GM04503 (cell line): ENCODE results near the gene DPEP2.
"Not testable (repeated sequence)": the region's sequence is repeated elsewhere in the genome, so short reads cannot be mapped to it uniquely, and the experiment has no call there.

Experiments
- DNase-seq: peaks from one replicate; pipeline ENCODE4 v3.0.0-alpha.2; 2012; ENCODE audit warnings: low read depth

DPEP2 gene, protein sequence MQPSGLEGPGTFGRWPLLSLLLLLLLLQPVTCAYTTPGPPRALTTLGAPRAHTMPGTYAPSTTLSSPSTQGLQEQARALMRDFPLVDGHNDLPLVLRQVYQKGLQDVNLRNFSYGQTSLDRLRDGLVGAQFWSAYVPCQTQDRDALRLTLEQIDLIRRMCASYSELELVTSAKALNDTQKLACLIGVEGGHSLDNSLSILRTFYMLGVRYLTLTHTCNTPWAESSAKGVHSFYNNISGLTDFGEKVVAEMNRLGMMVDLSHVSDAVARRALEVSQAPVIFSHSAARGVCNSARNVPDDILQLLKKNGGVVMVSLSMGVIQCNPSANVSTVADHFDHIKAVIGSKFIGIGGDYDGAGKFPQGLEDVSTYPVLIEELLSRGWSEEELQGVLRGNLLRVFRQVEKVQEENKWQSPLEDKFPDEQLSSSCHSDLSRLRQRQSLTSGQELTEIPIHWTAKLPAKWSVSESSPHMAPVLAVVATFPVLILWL

DNA sequence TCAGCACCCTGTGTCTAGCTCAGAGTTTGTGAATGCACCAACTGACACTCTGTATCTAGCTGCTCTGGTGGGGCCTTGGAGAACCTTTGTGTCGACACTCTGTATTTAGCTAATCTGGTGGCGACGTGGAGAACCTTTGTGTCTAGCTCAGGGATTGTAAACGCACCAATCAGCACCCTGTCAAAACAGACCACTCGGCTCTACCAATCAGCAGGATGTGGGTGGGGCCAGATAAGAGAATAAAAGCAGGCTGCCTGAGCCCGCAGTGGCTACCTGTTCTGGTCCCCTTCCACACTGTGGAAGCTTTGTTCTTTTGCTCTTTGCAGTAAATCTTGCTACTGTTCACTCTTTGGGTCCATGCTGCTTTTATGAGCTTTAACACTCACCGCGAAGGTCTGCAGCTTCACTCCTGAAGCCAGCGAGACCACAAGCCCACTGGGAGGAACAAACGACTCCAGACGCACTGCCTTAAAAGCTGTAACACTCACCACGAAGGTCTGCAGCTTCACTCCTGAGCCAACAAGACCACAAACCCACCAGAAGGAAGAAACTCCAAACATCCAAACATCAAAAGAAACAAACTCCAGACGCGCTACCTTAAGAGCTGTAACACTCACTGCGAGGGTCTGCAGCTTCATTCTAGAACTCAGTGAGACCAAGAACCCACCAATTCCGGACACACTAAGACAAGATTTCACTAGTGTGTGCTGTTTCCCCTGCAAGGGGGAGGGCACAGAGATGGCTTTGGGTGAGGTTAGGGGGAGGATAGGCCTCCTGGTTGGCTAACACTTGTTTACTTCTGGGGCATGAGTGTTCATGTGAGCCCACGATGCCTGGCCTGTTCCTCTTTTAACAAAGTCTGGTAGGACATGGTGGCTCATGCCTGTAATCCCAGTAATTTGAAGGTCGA, at the start of gene DPEP2:
Gene DPEP2 (minus strand): TSS at position 706 of the 910 bp plus-strand sequence. CDS start 6,272 bp downstream, outside the sequence.
- DNase-seq = not testable (repeated sequence)

DNA sequence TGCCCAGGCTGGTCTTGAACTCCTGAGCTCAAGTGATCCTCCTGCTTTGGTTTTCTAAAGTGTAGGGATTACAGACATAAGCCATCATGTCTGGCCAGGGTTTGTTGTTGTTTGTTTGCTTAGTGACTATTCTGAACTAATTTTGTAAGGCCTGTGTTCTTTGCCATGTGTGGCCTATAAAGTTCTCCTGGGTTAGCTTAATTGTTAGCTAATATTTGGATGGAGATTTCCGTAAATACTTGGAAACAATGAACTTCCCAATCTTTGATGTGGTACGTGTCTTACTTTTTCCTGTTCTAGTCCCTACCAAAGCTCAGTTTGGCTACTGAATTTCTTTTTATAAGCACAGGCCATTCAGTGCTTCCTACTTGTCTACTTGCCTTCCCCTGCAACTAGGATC, 48.7 kb upstream of the DPEP2 start:
- no peak for DNase-seq

- no peak for DNase-seq
These were observed 46.8 kb upstream of the DPEP2 start for GRCh38 chr16:68046106-68046505.

DNA sequence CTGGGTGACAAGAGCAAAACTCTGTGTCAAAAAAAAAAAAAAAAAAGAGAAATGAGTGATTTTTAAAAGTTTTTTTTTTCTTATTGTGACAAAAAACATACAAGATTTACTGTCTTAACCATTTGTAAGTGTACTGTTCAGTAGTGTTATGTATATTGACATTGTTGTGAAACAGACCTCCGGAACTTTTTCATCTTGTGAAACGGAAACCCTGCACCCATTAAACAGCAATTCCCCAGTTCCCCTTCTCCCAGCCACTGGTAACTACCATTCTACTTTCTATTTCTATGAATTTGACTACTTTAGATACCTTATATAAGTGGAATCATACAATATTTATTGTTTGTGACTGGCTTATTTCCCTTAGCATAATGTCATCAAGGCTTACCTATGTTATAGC, 42.5 kb upstream of the DPEP2 start:
- DNase-seq = no peak

- DNase-seq = no peak
These were observed 41.4 kb upstream of the DPEP2 start for GRCh38 chr16:68040506-68041288.

GRCh38 chr16:68037841-68038597, 38.7 kb upstream of the DPEP2 start:
- DNase-seq = no peak

DNA sequence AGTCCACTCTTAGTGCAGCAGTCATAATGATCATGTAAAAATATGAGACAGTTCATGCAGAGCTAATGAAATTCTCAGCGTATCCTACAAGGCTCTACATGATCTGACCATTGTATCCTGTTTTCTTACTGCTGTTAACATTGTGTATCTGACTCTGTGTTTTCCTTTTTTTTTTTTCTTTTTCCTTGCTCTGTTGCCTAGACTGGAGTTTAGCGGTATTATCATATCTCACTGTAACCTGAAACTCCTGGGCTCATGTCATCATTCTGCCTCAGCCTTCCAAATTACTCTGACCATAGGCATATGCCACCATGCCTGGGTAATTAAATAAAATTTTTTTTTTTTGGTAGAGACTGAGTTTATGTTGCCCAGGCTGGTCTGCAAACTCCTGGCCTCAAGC, 35.9 kb upstream of the DPEP2 start:
- no peak for DNase-seq

- DNase-seq = no peak
These were observed 33.8 kb upstream of the DPEP2 start for GRCh38 chr16:68033101-68033500.

DNA sequence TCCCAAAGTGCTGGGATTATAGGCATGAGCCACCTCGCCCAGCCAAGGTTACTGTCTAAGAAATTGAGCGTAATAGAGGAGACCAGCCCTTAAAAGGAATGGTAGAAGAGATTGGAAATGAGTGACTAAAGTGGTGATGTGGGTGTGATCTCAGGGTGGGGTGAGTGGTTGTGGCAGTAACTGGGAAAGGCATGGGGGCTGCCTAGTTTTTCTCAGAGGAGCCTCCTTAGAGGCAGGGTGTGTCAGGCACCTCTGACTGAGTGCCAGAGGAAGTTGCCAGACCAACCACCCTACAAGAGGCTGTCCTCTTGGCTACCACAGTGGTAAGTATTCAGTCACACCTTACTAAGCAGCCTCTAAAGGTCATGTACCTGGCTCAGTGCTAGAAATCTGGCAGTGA, 32.7 kb upstream of the DPEP2 start:
- DNase-seq = no peak

GRCh38 chr16:68030108-68030507, 30.8 kb upstream of the DPEP2 start:
- not testable (repeated sequence) for DNase-seq

- no peak for DNase-seq
These were observed 29.7 kb upstream of the DPEP2 start for GRCh38 chr16:68028996-68029395.

DNA sequence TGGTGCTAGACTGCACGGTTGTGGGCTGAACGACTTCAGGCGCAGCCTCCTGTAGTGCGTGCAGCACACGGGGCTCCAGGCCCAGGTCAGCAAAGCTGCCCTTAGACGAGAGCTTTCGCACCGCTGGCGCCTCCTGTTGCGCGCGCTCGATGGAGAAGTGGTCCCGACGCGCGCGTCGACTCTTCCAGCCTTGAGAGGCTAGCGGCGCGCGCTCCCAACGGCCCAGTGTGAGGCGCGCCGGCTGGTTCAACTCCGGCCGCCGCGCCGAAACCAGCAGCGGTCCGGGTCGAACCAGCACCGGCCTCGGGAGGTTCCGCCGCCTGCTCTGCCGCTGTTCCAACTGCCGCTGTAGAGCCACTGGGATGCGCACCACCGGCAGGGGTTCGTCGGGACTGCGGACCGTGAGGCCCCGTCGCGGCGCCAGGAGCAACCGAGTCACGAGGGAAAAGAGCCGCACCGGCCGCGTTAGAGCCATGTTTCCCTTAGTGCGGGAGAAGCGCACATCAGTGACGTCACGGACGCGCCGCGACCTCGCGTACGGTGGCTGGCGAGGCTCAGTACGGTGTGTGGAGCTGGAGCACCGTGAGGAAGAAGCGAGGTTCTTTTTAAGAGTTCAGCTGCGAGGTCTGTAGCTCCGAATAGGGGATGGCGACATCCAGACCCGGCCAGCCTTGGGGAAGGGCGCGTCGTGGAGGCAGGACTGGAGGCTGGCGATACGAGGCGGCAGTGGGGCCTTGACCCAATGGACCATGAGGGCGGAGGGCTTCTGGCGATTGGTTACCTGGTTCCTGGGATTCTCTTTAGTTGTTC, 23.6 kb upstream of the DPEP2 start, which contains the start of the genes DDX28 and DUS2:
Gene DDX28 (minus strand): TSS at position 505 of the 810 bp plus-strand sequence. CDS start 30 bp downstream, at position 475.
Gene DUS2 (plus strand): TSS at position 557 of the 810 bp plus-strand sequence. CDS start 14,740 bp downstream, outside the sequence.
- peak; percentile 53 for DNase-seq

GRCh38 chr16:68022278-68022727, 23.0 kb upstream of the DPEP2 start:
- DNase-seq = no peak

- DNase-seq = no peak
These were observed 22.2 kb upstream of the DPEP2 start for GRCh38 chr16:68021490-68021889.

- no peak for DNase-seq
These were observed 19.9 kb upstream of the DPEP2 start for GRCh38 chr16:68019167-68019680.

DNA sequence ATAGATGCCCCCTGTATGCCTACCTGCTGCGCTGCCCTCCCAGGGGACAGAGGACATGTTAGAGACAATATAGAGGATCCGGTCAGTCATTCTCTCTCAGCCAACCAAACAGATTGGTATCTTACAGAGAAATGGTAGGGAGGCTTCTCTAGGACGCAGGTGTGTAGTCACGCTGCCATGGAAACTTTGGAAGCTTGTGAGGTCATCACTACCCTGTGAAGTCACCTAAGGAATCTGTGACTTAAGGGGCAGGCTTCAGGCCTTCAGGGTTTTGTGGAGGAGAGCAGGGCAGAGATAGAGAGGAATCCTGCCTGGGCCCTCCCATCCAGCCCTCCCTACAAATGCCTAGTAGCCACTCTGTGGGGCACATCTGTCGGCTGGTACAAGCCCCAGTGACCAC, 16.4 kb upstream of the DPEP2 start, which contains the start of gene DPEP2NB:
Gene DPEP2NB (minus strand): TSS at position 231 of the 400 bp plus-strand sequence. CDS start 141 bp downstream, at position 90.
- DNase-seq = no peak

DNA sequence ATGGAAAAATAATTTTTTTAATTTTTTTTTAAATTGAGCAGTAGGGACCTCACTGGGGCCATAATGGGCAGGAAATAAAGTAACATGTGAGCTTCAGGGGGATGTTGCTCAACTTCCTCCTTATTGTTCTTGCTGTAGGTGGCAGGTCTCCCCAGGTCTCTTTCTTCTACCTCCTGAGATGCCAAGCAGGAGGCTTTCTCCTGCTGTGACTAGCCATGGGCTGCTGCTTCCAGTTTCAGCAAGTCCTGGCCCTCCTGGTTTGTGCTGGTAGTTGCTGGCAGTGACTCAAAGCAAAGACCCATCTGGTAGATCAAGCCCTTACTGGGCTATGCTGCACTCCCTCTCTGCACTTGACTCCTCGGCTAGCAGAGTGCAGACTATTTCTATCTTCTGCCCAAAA, 14.2 kb upstream of the DPEP2 start:
- no peak for DNase-seq

GRCh38 chr16:68009872-68010271, 10.6 kb upstream of the DPEP2 start:
- not testable (repeated sequence) for DNase-seq

DNA sequence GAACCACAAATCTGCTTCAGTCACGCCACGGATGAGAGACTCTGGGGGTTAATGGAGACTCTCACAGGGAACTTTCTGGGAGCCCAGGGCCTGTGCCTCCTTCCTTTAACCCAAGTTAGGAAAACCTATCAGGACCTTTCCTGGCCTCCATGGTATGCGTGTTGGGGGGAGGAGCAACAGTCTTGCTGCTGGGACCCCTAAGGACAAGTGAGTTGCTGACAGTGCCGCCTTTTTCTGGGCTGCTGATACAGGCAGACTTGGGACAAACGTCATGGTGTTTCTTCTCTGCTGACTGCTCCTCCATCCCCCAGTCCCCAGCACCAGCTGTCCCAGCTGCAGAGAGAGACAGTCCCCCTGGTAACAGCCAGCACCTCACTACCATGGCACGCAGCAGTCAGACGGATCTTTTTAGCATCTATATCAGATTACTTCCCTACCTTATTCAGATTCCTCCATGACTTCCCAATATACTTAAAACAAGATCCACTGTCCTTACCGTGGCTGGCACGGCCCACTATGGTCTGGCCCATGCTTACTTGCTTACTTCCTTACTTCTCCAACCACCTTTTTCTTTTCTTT, 10.0 kb upstream of the DPEP2 start:
- no peak for DNase-seq
